HG03025 (cell line): ENCODE data around the gene ZNF618.

Experiments used
- ATAC-seq: cut with Tn5 transposase; IDR thresholded peaks from one replicate; pipeline ENCODE4 v1.9.1; 2021; ENCODE audit warnings: mild to moderate bottlenecking, moderate library complexity; ENCODE audit not compliant: unreplicated experiment, low FRiP score

ZNF618 gene

GRCh38 chr9:113932906-113933584, 56.9 kb downstream of the ZNF618 start:
- no peak for ATAC-seq

- no peak for ATAC-seq
These were observed 57.6 kb downstream of the ZNF618 start for GRCh38 chr9:113933671-113934070.

GRCh38 chr9:113934167-113934828, 58.2 kb downstream of the ZNF618 start:
- no peak for ATAC-seq

GRCh38 chr9:113934829-113935676, 58.9 kb downstream of the ZNF618 start:
- no peak for ATAC-seq

- ATAC-seq: no peak
These were observed 59.7 kb downstream of the ZNF618 start for GRCh38 chr9:113935677-113936380.

GRCh38 chr9:113940077-113940476, 64.0 kb downstream of the ZNF618 start:
- ATAC-seq: no peak

- ATAC-seq: no peak
These were observed 64.9 kb downstream of the ZNF618 start for GRCh38 chr9:113941056-113941455.

GRCh38 chr9:113941526-113941925, 65.4 kb downstream of the ZNF618 start:
- ATAC-seq: no peak

- no peak for ATAC-seq
These were observed 67.3 kb downstream of the ZNF618 start for GRCh38 chr9:113943112-113944009.

GRCh38 chr9:113945784-113946183, 69.7 kb downstream of the ZNF618 start:
- no peak for ATAC-seq

GRCh38 chr9:113946496-113947115, 70.5 kb downstream of the ZNF618 start:
- no peak for ATAC-seq

- no peak for ATAC-seq
These were observed 71.8 kb downstream of the ZNF618 start for GRCh38 chr9:113947941-113948340.

- ATAC-seq: no peak
These were observed 72.9 kb downstream of the ZNF618 start for GRCh38 chr9:113948891-113949570.

- no peak for ATAC-seq
These were observed 73.5 kb downstream of the ZNF618 start for GRCh38 chr9:113949571-113950078.

GRCh38 chr9:113950195-113951031, 74.3 kb downstream of the ZNF618 start:
- ATAC-seq: no peak

GRCh38 chr9:113951032-113951372, 74.9 kb downstream of the ZNF618 start:
- ATAC-seq: no peak

- no peak for ATAC-seq
These were observed 76.6 kb downstream of the ZNF618 start for GRCh38 chr9:113952676-113953075.

- ATAC-seq: no peak
These were observed 77.4 kb downstream of the ZNF618 start for GRCh38 chr9:113953531-113953930.
